WI38 (cell line): ENCODE results near the gene BACE2.

ENCODE experiments used
- H3K4me3 ChIP-seq: 2 replicates; pipeline ENCODE4 v1.5.1; 2011; ENCODE audit warnings: low read depth, mild to moderate bottlenecking, control low read depth, low read length
- CTCF ChIP-seq: IDR thresholded peaks from 2 replicates; pipeline ENCODE4 v1.5.1; 2012; ENCODE audit warnings: low read depth, mild to moderate bottlenecking, control low read depth, low read length

Gene BACE2

GRCh38 chr21:41130883-41131282, 37.1 kb upstream of the BACE2 start:
- TF ChIP-seq CTCF, result no peak
- no peak overlapping the region for H3K4me3 ChIP-seq

- no peak overlapping the region for H3K4me3 ChIP-seq
- TF ChIP-seq CTCF, result no peak
These were observed 34.0 kb upstream of the BACE2 start for GRCh38 chr21:41133874-41134522.

GRCh38 chr21:41135746-41136145, 32.2 kb upstream of the BACE2 start:
- H3K4me3 ChIP-seq, result no peak overlapping the region
- TF ChIP-seq CTCF, result no peak

GRCh38 chr21:41136286-41136685, 31.7 kb upstream of the BACE2 start:
- TF ChIP-seq CTCF, result no peak
- H3K4me3 ChIP-seq, result no peak overlapping the region

GRCh38 chr21:41137401-41137800, 30.6 kb upstream of the BACE2 start:
- no peak for TF ChIP-seq CTCF
- no peak overlapping the region for H3K4me3 ChIP-seq

- H3K4me3 ChIP-seq, result no peak overlapping the region
- TF ChIP-seq CTCF, result no peak
These were observed 30.1 kb upstream of the BACE2 start for GRCh38 chr21:41137889-41138288.

GRCh38 chr21:41138711-41139110, 29.2 kb upstream of the BACE2 start:
- TF ChIP-seq CTCF, result no peak
- no peak overlapping the region for H3K4me3 ChIP-seq
